Trophoblast cell (in vitro differentiated cells and primary cell): Measurements from ENCODE around the gene TMEM145.

Experiments
- DNase-seq, 2 donors: peaks; one replicate each; pipeline ENCODE4 v3.0.0-alpha.2; 2016
- H2AFZ ChIP-seq: 2 replicates; pipeline ENCODE4 v1.6.1; 2013; ENCODE audit warnings: low read length, moderate library complexity, mild to moderate bottlenecking; ENCODE audit not compliant: insufficient read depth, poor library complexity
- H2AK5ac ChIP-seq: 2 replicates; pipeline ENCODE4 v1.6.1; 2013; ENCODE audit warnings: mild to moderate bottlenecking, low read length
- H2BK120ac ChIP-seq: 2 replicates; pipeline ENCODE4 v1.6.1; 2013; ENCODE audit warnings: low read length, mild to moderate bottlenecking, moderate library complexity; ENCODE audit not compliant: insufficient read depth, poor library complexity
- H2BK12ac ChIP-seq: 2 replicates; pipeline ENCODE4 v1.6.1; 2013; ENCODE audit warnings: mild to moderate bottlenecking, low read length, moderate library complexity
- H2BK5ac ChIP-seq: 2 replicates; pipeline ENCODE4 v1.6.1; 2013; ENCODE audit warnings: low read length, low read depth, moderate library complexity, mild to moderate bottlenecking; ENCODE audit not compliant: poor library complexity
- H3K14ac ChIP-seq: 2 replicates; pipeline ENCODE4 v1.6.1; 2013; ENCODE audit warnings: mild to moderate bottlenecking, low read length
- H3K18ac ChIP-seq: 2 replicates; pipeline ENCODE4 v1.6.1; 2013; ENCODE audit warnings: mild to moderate bottlenecking, low read length
- H3K23ac ChIP-seq: 2 replicates; pipeline ENCODE4 v1.6.1; 2013; ENCODE audit warnings: low read length
- H3K27ac ChIP-seq: 2 replicates; pipeline ENCODE4 v1.5.1; 2013; ENCODE audit warnings: low read depth, mild to moderate bottlenecking, inconsistent platforms, low read length, moderate library complexity
- H3K27me3 ChIP-seq: 2 replicates; pipeline ENCODE4 v1.6.1; 2013; ENCODE audit warnings: inconsistent platforms, mild to moderate bottlenecking, low read length, moderate library complexity; ENCODE audit not compliant: insufficient read depth
- H3K36me3 ChIP-seq, 2 experiments: 1 replicate in 1 of 2; 2 replicates in 1 of 2; pipeline ENCODE4 v1.6.1; 2013; ENCODE audit warnings: low read length in 2 of 2, mild to moderate bottlenecking in 2 of 2, moderate library complexity in 1 of 2; ENCODE audit not compliant: insufficient read depth in 2 of 2, control insufficient read depth in 1 of 2
- H3K4ac ChIP-seq: 2 replicates; pipeline ENCODE4 v1.6.1; 2013; ENCODE audit warnings: low read depth, mild to moderate bottlenecking, low read length, moderate library complexity
- H3K4me1 ChIP-seq, 2 experiments: 1 replicate in 1 of 2; 2 replicates in 1 of 2; pipeline ENCODE4 v1.6.1; 2013; ENCODE audit warnings: low read length in 2 of 2, mild to moderate bottlenecking in 2 of 2, moderate library complexity in 1 of 2; ENCODE audit not compliant: insufficient read depth in 2 of 2, control insufficient read depth in 1 of 2
- H3K4me2 ChIP-seq: 2 replicates; pipeline ENCODE4 v1.6.1; 2013; ENCODE audit warnings: inconsistent platforms, mild to moderate bottlenecking, low read length, moderate library complexity
- H3K4me3 ChIP-seq: 2 replicates; pipeline ENCODE4 v1.5.1; 2013; ENCODE audit warnings: mild to moderate bottlenecking, low read depth, low read length, inconsistent platforms
- H3K79me1 ChIP-seq: one replicate; pipeline ENCODE4 v1.6.1; 2013; ENCODE audit warnings: low read length
- H3K79me2 ChIP-seq: 2 replicates; pipeline ENCODE4 v1.6.1; 2013; ENCODE audit warnings: low read length, mild to moderate bottlenecking; ENCODE audit not compliant: control insufficient read depth, insufficient read depth, poor library complexity
- H3K9ac ChIP-seq: 2 replicates; pipeline ENCODE4 v1.6.1; 2013; ENCODE audit warnings: mild to moderate bottlenecking, low read length
- H3K9me3 ChIP-seq: 2 replicates; pipeline ENCODE4 v1.6.1; 2013; ENCODE audit warnings: low read depth, mild to moderate bottlenecking, control low read depth, inconsistent platforms, low read length; ENCODE audit not compliant: insufficient read depth
- H4K12ac ChIP-seq: 2 replicates; pipeline ENCODE4 v1.6.1; 2013; ENCODE audit warnings: low read depth, mild to moderate bottlenecking, low read length, moderate library complexity
- H4K8ac ChIP-seq: 2 replicates; pipeline ENCODE4 v1.6.1; 2013; ENCODE audit warnings: low read depth, mild to moderate bottlenecking, low read length, moderate library complexity
- H4K91ac ChIP-seq: one replicate; pipeline ENCODE4 v1.6.1; 2013; ENCODE audit warnings: low read depth, mild to moderate bottlenecking, low read length, moderate library complexity
- WGBS: extraction: QIAGEN DNeasy Blood & Tissue Kit; methylation state at CpG from one replicate; pipeline ENCODE4 v1.1.7; 2013; ENCODE audit warnings: missing lambda C conversion rate; ENCODE audit not compliant: insufficient read length, insufficient coverage; ENCODE audit errors: extremely low coverage; 5-methylcytosine and 5-hydroxymethylcytosine counted together

The TMEM145 gene

DNA sequence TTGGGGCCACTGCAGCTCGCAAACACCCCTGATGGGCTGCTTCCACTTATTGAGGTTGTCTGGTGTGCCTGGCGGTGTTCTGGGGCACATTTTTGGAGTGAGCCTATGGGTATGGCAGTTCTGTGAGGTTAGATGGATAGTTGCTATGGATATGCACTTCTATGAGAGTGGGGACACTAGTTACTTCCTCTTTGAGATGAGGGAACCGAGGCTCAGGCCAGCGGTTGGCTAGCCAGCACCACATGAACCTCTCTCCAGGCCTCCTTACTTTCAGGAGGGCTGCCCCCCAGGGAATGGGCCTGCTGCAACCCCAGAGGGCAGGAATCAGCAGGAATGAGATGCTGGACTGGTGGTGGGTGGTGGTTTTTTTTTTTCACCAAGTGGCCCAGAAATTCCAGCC, 24.7 kb upstream of the TMEM145 start:
- Histone ChIP-seq H3K18ac (no peak overlapping the region), H2AFZ (no peak overlapping the region), H4K91ac (no peak overlapping the region), H2BK5ac (no peak overlapping the region), H3K27me3 (no peaks in the 10 kb centered on the region), H3K4me3 (no peak overlapping the region), H3K27ac (no peak overlapping the region), H2BK120ac (no peak overlapping the region), H3K23ac (no peak overlapping the region), H3K79me2 (peaks cover 11% of the 10 kb centered on the region), H3K4me2 (no peak overlapping the region), H3K14ac (no peak overlapping the region), H2BK12ac (no peak overlapping the region), H3K4me1 (peaks cover 17 to 18% of the 10 kb centered on the region in 2 experiments), H3K4ac (no peak overlapping the region), H4K12ac (no peak overlapping the region), H3K9ac (no peak overlapping the region), H2AK5ac (no peak overlapping the region), H4K8ac (no peak overlapping the region), H3K36me3 (peaks cover 71 to 72% of the 10 kb centered on the region in 2 experiments), H3K79me1 (peaks cover 9% of the 10 kb centered on the region), H3K9me3 (peaks cover 1% of the 10 kb centered on the region)
- no peak for DNase-seq
- WGBS: no CpG with 5 or more reads among the region's 4 CpGs

DNA sequence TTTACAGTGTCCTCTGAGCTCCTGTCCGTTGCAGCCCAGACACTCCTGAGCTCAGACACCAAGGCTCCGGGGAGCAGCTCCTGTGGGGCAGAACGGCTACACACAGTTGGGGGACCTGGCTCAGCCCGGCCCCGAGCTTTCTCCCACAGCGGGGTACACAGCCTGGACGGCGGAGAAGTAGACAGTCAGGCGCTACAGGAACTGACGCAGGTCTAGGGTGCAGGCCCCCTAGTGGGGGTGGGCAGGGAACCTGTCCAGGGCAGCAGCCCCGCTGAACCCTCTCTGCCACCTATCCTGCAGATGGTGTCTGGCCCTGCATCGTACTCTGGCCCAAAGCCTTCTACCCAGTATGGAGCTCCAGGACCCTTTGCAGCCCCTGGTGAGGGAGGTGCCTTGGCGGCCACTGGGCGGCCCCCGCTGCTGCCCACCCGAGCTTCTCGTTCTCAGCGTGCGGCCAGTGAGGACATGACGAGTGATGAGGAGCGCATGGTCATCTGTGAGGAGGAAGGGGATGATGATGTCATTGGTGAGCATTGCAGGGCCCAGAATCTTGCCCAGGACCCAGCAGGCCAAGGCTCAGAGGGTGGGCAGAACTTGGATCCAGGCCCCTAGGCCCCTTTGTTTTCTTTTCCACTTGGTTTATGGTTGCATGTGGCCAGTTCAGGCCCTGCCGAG, 24.1 kb upstream of the TMEM145 start:
- Histone ChIP-seq H3K14ac (no peak overlapping the region), H3K79me2 (peaks cover 11% of the 10 kb centered on the region), H2BK12ac (no peak overlapping the region), H3K4me1 (peaks cover 16% of the 10 kb centered on the region in 2 experiments), H3K27me3 (no peaks in the 10 kb centered on the region), H3K18ac (no peak overlapping the region), H2BK120ac (no peak overlapping the region), H2AFZ (no peak overlapping the region), H3K79me1 (peaks cover 6% of the 10 kb centered on the region), H4K8ac (no peak overlapping the region), H3K9me3 (peaks cover 2% of the 10 kb centered on the region), H4K12ac (no peak overlapping the region), H3K4me2 (no peak overlapping the region), H2BK5ac (no peak overlapping the region), H4K91ac (no peak overlapping the region), H3K9ac (no peak overlapping the region), H3K23ac (no peak overlapping the region), H3K36me3 (peaks cover 77 to 78% of the 10 kb centered on the region in 2 experiments), H2AK5ac (no peak overlapping the region), H3K4ac (no peak overlapping the region), H3K27ac (no peak overlapping the region), H3K4me3 (no peak overlapping the region)
- no peak for DNase-seq
- WGBS: no CpG with 5 or more reads among the region's 22 CpGs

DNA sequence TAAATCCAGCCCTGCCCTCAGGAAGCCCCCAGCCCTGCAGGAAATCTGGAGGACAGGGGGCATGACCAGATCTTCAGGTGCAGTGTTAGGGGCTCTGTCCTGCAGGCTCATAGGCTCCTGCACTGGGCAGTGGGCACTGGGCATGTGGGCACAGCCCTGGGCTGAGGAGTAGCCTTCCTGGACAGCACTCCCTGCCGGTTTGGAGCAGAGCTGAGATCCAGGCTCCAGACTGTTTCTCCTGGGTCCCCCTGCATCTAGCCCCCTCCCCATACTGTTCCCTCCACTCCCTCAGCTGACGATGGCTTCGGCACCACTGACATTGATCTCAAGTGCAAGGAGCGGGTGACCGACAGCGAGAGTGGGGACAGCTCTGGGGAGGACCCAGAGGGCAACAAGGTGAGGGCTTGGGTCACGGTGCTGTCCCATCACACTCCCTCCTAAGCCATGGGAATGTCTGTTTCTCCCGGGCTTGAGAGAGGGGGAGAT, 23.5 kb upstream of the TMEM145 start:
- H2BK12ac ChIP-seq: no peak overlapping the region
- H3K79me1 ChIP-seq: peaks cover 3% of the 10 kb centered on the region
- H3K27me3 ChIP-seq: no peaks in the 10 kb centered on the region
- no peak overlapping the region for H3K4ac ChIP-seq
- H3K4me1 ChIP-seq: peaks cover 16% of the 10 kb centered on the region in 2 experiments
- H3K4me2 ChIP-seq: no peak overlapping the region
- peaks cover 3% of the 10 kb centered on the region for H3K9me3 ChIP-seq
- no peak overlapping the region for H2BK120ac ChIP-seq
- no peak overlapping the region for H2AFZ ChIP-seq
- peaks cover 9% of the 10 kb centered on the region for H3K79me2 ChIP-seq
- H2BK5ac ChIP-seq: no peak overlapping the region
- no peak overlapping the region for H3K4me3 ChIP-seq
- DNase-seq: no peak
- no peak overlapping the region for H3K18ac ChIP-seq
- H4K91ac ChIP-seq: no peak overlapping the region
- no CpG with 5 or more reads among the region's 8 CpGs for WGBS
- no peak overlapping the region for H2AK5ac ChIP-seq
- H3K9ac ChIP-seq: no peak overlapping the region
- H3K36me3 ChIP-seq: peaks cover 83 to 84% of the 10 kb centered on the region in 2 experiments
- no peak overlapping the region for H4K12ac ChIP-seq
- H3K14ac ChIP-seq: no peak overlapping the region
- H4K8ac ChIP-seq: no peak overlapping the region
- H3K27ac ChIP-seq: no peak overlapping the region
- no peak overlapping the region for H3K23ac ChIP-seq

DNA sequence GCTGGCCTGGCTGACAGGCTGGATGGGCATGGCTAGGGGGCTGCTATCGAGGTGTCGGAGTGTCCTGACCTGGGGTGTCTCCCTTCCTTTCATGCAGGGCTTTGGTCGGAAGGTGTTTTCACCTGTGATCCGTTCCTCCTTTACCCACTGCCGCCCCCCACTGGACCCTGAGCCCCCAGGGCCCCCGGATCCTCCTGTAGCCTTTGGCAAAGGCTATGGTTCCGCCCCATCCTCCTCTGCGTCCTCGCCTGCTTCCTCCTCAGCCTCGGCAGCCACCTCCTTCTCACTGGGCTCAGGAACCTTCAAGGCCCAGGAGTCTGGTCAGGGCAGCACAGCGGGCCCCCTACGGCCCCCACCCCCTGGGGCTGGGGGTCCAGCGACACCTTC, 23.0 kb upstream of the TMEM145 start:
- H3K18ac ChIP-seq: no peak overlapping the region
- no peak overlapping the region for H3K4me2 ChIP-seq
- H3K36me3 ChIP-seq: peaks cover 87% of the 10 kb centered on the region in 2 experiments
- no peak overlapping the region for H3K14ac ChIP-seq
- H4K91ac ChIP-seq: no peak overlapping the region
- H3K27me3 ChIP-seq: no peaks in the 10 kb centered on the region
- H2BK12ac ChIP-seq: no peak overlapping the region
- H3K4ac ChIP-seq: no peak overlapping the region
- H2BK5ac ChIP-seq: no peak overlapping the region
- WGBS: no CpG with 5 or more reads among the region's 13 CpGs
- no peak overlapping the region for H2AFZ ChIP-seq
- no peak overlapping the region for H2AK5ac ChIP-seq
- H3K9me3 ChIP-seq: peaks cover 3% of the 10 kb centered on the region
- no peak for DNase-seq
- peaks cover 4% of the 10 kb centered on the region for H3K79me2 ChIP-seq
- no peak overlapping the region for H3K27ac ChIP-seq
- peaks cover 12% of the 10 kb centered on the region in 2 experiments for H3K4me1 ChIP-seq
- no peak overlapping the region for H3K23ac ChIP-seq
- H3K79me1 ChIP-seq: no peaks in the 10 kb centered on the region
- H3K4me3 ChIP-seq: no peak overlapping the region
- no peak overlapping the region for H3K9ac ChIP-seq
- H4K8ac ChIP-seq: no peak overlapping the region
- H2BK120ac ChIP-seq: no peak overlapping the region
- H4K12ac ChIP-seq: no peak overlapping the region
